GM12878 (cell line): Measurements from ENCODE around the gene KCNMB2.

ENCODE experiments used
- EZH2 ChIP-seq: IDR thresholded peaks from 2 replicates; pipeline ENCODE4 v1.6.1; 2012; ENCODE audit warnings: low read depth, mild to moderate bottlenecking, control low read depth, inconsistent platforms, low read length, borderline replicate concordance; ENCODE audit not compliant: control insufficient read depth
- SUZ12 ChIP-seq: fragments of 200-600 bp; sonication (generic); IDR thresholded peaks from one replicate; pipeline ENCODE4 v1.6.1; 2018; ENCODE audit warnings: antibody characterized with exemption, mild to moderate bottlenecking; ENCODE audit not compliant: unreplicated experiment

GRCh38 chr3:178690571-178690970 lies 154.3 kb downstream of the KCNMB2 start:
- TF ChIP-seq SUZ12 (no peak), EZH2 (no peak)
